GM23338 (cell line): ENCODE results near the gene GP1BB. TPM values are rescaled to one million over a fixed set of nuclear protein-coding genes. Genes with fewer than 3 reads are reported as not detected.

Experiments
- ATAC-seq: fragments of 200-7000 bp; cut with Tn5 transposase; 3 replicates; pipeline ENCODE4 v1.9.1; 2020
- DNase-seq: peaks from one replicate; pipeline ENCODE4 v3.0.0-alpha.2; 2015; ENCODE audit warnings: low spot score
- H2AFZ ChIP-seq: fragments of 200-600 bp; sonication (generic); 2 replicates; pipeline ENCODE4 v1.8.0; 2016; ENCODE audit warnings: antibody characterized with exemption, mild to moderate bottlenecking, moderate library complexity
- H3F3A ChIP-seq: fragments of 200-600 bp; sonication (generic); replicated peaks from 2 replicates; pipeline ENCODE4 v1.8.0; 2017; ENCODE audit warnings: antibody characterized with exemption, mixed run types, low read depth
- H3K27ac ChIP-seq: fragments of 200-600 bp; sonication (generic); 2 replicates; pipeline ENCODE4 v1.6.1; 2016; ENCODE audit warnings: low read depth
- H3K27me3 ChIP-seq: fragments of 200-600 bp; sonication (generic); 2 replicates; pipeline ENCODE4 v1.8.0; 2016; ENCODE audit warnings: mild to moderate bottlenecking, mixed run types, moderate library complexity; ENCODE audit not compliant: insufficient read depth
- H3K36me3 ChIP-seq: fragments of 200-600 bp; sonication (generic); 2 replicates; pipeline ENCODE4 v1.8.0; 2016; ENCODE audit warnings: mild to moderate bottlenecking; ENCODE audit not compliant: insufficient read depth
- H3K4me1 ChIP-seq: fragments of 200-600 bp; sonication (generic); 2 replicates; pipeline ENCODE4 v1.8.0; 2016; ENCODE audit warnings: mild to moderate bottlenecking, moderate library complexity; ENCODE audit not compliant: insufficient read depth
- H3K4me2 ChIP-seq: fragments of 200-600 bp; sonication (generic); 2 replicates; pipeline ENCODE4 v1.7.1; 2017; ENCODE audit warnings: mixed run types
- H3K4me3 ChIP-seq: fragments of 200-600 bp; sonication (generic); 2 replicates; pipeline ENCODE4 v1.6.1; 2016; ENCODE audit warnings: mixed run types
- H3K79me2 ChIP-seq: fragments of 200-600 bp; sonication (generic); replicated peaks from 2 replicates; pipeline ENCODE4 v1.8.0; 2017; ENCODE audit warnings: mild to moderate bottlenecking; ENCODE audit not compliant: insufficient read depth
- H3K9me2 ChIP-seq: fragments of 200-600 bp; sonication (generic); 2 replicates; pipeline ENCODE4 v1.8.0; 2017; ENCODE audit not compliant: insufficient read depth
- H4K20me1 ChIP-seq: fragments of 200-600 bp; sonication (generic); replicated peaks from 2 replicates; pipeline ENCODE4 v1.8.0; 2017; ENCODE audit warnings: mild to moderate bottlenecking; ENCODE audit not compliant: insufficient read depth
- H3K27ac Mint-ChIP-seq: 2 replicates; pipeline ENCODE4 v1.8.0; 2020; ENCODE audit warnings: inconsistent platforms, mild to moderate bottlenecking, moderate library complexity, mixed read lengths
- H3K27me3 Mint-ChIP-seq: 3 replicates; pipeline ENCODE4 v1.8.0; 2022; ENCODE audit warnings: low read depth, mild to moderate bottlenecking, moderate library complexity, mixed read lengths, inconsistent platforms; ENCODE audit not compliant: insufficient read depth, poor library complexity
- H3K36me3 Mint-ChIP-seq: 3 replicates; pipeline ENCODE4 v1.8.0; 2021; ENCODE audit warnings: low read depth, mild to moderate bottlenecking, inconsistent platforms, moderate library complexity, mixed read lengths
- H3K4me1 Mint-ChIP-seq: 3 replicates; pipeline ENCODE4 v1.8.0; 2020; ENCODE audit warnings: mild to moderate bottlenecking, inconsistent platforms, mixed read lengths
- H3K4me3 Mint-ChIP-seq: 3 replicates; pipeline ENCODE4 v1.8.0; 2021; ENCODE audit warnings: moderate library complexity, mild to moderate bottlenecking, inconsistent platforms, mixed read lengths
- H3K9me3 Mint-ChIP-seq: 3 replicates; pipeline ENCODE4 v1.8.0; 2020; ENCODE audit warnings: moderate library complexity, mild to moderate bottlenecking, inconsistent platforms, mixed read lengths
- polyA plus RNA-seq: library from polyadenylated mRNA; unstranded; fragments of >200 nt; fragmentation: Nextera tagmentation; extraction: Ambion mirVana; gene quantifications from 2 replicates; pipeline ENCODE4 v1.2.1, GENCODE V29; 2016
- total RNA-seq: library from RNA; depleted of rRNA; stranded (reverse); fragments of >200 nt; shearing (Covaris generic); gene quantifications from 2 replicates; pipeline ENCODE4 v1.2.3, GENCODE V29; 2014
- TF ChIP-seq, protein P1 (sequence below): IDR thresholded peaks from one replicate; pipeline ENCODE4 v1.6.1; 2018; ENCODE audit warnings: antibody characterized with exemption; ENCODE audit not compliant: unreplicated experiment
- TF ChIP-seq, protein P2 (sequence below), 2 experiments: fragments of 200-600 bp in 1 of 2; sonication (generic) in 1 of 2; conservative IDR thresholded peaks; 2 replicates each; pipeline versions ENCODE4 v1.5.1 to v1.6.1; 2016 to 2017; ENCODE audit warnings: antibody characterized with exemption in 2 of 2, low read depth in 2 of 2, mild to moderate bottlenecking in 2 of 2, moderate library complexity in 1 of 2
- TF ChIP-seq, protein P3 (sequence below): fragments of 250-450 bp; sonication (Bioruptor Pico); IDR thresholded peaks from 2 replicates; pipeline ENCODE4 v1.5.0; 2020; ENCODE audit warnings: mild to moderate bottlenecking, moderate library complexity

Gene GP1BB
- total and polyA plus RNA-seq, 2 experiments from 2014 or later = 0.53 to 1.3 TPM

DNA sequence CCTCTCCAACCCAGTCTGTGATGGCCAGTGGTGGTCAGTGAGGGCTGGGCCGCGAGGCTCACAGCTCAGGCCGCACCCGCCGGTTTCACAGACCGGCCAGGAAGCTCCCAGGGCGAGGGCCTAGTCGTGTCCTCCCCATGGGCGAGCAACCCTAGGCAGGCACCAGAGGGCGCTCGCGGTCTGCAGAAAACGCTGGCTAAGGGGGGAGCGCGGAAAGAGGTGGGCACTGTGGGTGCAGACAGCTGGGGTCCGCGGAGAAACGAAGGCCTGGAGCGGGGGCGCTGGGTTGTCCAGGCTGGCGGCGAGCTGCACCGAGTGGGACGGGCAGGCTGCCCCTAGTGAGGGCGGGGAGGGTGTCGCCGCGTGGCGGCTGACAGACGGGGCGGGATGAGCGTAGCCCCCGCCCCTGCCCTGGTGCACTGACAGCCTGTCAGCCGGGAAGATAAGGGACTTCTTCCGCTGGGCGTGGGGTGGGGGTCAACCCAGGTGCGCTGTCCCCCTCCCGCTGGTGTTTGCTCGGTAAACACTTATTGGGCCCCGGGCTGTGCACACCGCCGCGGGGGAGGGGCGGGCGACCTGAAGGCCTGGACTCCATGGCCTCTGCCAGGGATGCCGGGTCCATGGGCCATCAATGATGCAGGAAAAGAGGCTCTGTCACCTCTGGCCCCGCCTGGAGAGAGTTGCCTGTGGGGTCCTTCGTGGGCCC lies 7.5 kb downstream of the GP1BB start:
- Histone ChIP-seq H4K20me1 (no peaks in the 10 kb centered on the region), H3K36me3 (no peaks in the 10 kb centered on the region), H3F3A (no peaks in the 10 kb centered on the region), H3K4me1 (no peaks in the 10 kb centered on the region; the same call in 1 of the 2 replicates), H3K27ac (no peak overlapping the region), H3K9me2 (no peaks in the 10 kb centered on the region), H3K4me2 (peak overlapping the region; percentile 84), H2AFZ (peak overlapping the region; percentile 84; the same call in 1 of the 2 replicates), H3K27me3 (peaks cover 18% of the 10 kb centered on the region), H3K4me3 (peak overlapping the region; percentile 59), H3K79me2 (no peaks in the 10 kb centered on the region)
- DNase-seq (peak; percentile 87), ATAC-seq (peak; percentile 94)
- H3K4me3 Mint-ChIP-seq = peak overlapping the region; percentile 65
- H3K9me3 Mint-ChIP-seq = peaks cover 9% of the 10 kb centered on the region
- H3K27me3 Mint-ChIP-seq = peaks cover 62% of the 10 kb centered on the region
- H3K36me3 Mint-ChIP-seq = peaks cover 2% of the 10 kb centered on the region; the same call in 1 of the 3 replicates
- TF ChIP-seq, protein P1, sequence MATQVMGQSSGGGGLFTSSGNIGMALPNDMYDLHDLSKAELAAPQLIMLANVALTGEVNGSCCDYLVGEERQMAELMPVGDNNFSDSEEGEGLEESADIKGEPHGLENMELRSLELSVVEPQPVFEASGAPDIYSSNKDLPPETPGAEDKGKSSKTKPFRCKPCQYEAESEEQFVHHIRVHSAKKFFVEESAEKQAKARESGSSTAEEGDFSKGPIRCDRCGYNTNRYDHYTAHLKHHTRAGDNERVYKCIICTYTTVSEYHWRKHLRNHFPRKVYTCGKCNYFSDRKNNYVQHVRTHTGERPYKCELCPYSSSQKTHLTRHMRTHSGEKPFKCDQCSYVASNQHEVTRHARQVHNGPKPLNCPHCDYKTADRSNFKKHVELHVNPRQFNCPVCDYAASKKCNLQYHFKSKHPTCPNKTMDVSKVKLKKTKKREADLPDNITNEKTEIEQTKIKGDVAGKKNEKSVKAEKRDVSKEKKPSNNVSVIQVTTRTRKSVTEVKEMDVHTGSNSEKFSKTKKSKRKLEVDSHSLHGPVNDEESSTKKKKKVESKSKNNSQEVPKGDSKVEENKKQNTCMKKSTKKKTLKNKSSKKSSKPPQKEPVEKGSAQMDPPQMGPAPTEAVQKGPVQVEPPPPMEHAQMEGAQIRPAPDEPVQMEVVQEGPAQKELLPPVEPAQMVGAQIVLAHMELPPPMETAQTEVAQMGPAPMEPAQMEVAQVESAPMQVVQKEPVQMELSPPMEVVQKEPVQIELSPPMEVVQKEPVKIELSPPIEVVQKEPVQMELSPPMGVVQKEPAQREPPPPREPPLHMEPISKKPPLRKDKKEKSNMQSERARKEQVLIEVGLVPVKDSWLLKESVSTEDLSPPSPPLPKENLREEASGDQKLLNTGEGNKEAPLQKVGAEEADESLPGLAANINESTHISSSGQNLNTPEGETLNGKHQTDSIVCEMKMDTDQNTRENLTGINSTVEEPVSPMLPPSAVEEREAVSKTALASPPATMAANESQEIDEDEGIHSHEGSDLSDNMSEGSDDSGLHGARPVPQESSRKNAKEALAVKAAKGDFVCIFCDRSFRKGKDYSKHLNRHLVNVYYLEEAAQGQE = no peak
- TF ChIP-seq, protein P2, sequence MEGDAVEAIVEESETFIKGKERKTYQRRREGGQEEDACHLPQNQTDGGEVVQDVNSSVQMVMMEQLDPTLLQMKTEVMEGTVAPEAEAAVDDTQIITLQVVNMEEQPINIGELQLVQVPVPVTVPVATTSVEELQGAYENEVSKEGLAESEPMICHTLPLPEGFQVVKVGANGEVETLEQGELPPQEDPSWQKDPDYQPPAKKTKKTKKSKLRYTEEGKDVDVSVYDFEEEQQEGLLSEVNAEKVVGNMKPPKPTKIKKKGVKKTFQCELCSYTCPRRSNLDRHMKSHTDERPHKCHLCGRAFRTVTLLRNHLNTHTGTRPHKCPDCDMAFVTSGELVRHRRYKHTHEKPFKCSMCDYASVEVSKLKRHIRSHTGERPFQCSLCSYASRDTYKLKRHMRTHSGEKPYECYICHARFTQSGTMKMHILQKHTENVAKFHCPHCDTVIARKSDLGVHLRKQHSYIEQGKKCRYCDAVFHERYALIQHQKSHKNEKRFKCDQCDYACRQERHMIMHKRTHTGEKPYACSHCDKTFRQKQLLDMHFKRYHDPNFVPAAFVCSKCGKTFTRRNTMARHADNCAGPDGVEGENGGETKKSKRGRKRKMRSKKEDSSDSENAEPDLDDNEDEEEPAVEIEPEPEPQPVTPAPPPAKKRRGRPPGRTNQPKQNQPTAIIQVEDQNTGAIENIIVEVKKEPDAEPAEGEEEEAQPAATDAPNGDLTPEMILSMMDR (conservative IDR thresholded peaks at IDR 0.05; ENCODE audit: low read depth in 2 of 2) = peak; percentile 90 to 95
- TF ChIP-seq, protein P3, sequence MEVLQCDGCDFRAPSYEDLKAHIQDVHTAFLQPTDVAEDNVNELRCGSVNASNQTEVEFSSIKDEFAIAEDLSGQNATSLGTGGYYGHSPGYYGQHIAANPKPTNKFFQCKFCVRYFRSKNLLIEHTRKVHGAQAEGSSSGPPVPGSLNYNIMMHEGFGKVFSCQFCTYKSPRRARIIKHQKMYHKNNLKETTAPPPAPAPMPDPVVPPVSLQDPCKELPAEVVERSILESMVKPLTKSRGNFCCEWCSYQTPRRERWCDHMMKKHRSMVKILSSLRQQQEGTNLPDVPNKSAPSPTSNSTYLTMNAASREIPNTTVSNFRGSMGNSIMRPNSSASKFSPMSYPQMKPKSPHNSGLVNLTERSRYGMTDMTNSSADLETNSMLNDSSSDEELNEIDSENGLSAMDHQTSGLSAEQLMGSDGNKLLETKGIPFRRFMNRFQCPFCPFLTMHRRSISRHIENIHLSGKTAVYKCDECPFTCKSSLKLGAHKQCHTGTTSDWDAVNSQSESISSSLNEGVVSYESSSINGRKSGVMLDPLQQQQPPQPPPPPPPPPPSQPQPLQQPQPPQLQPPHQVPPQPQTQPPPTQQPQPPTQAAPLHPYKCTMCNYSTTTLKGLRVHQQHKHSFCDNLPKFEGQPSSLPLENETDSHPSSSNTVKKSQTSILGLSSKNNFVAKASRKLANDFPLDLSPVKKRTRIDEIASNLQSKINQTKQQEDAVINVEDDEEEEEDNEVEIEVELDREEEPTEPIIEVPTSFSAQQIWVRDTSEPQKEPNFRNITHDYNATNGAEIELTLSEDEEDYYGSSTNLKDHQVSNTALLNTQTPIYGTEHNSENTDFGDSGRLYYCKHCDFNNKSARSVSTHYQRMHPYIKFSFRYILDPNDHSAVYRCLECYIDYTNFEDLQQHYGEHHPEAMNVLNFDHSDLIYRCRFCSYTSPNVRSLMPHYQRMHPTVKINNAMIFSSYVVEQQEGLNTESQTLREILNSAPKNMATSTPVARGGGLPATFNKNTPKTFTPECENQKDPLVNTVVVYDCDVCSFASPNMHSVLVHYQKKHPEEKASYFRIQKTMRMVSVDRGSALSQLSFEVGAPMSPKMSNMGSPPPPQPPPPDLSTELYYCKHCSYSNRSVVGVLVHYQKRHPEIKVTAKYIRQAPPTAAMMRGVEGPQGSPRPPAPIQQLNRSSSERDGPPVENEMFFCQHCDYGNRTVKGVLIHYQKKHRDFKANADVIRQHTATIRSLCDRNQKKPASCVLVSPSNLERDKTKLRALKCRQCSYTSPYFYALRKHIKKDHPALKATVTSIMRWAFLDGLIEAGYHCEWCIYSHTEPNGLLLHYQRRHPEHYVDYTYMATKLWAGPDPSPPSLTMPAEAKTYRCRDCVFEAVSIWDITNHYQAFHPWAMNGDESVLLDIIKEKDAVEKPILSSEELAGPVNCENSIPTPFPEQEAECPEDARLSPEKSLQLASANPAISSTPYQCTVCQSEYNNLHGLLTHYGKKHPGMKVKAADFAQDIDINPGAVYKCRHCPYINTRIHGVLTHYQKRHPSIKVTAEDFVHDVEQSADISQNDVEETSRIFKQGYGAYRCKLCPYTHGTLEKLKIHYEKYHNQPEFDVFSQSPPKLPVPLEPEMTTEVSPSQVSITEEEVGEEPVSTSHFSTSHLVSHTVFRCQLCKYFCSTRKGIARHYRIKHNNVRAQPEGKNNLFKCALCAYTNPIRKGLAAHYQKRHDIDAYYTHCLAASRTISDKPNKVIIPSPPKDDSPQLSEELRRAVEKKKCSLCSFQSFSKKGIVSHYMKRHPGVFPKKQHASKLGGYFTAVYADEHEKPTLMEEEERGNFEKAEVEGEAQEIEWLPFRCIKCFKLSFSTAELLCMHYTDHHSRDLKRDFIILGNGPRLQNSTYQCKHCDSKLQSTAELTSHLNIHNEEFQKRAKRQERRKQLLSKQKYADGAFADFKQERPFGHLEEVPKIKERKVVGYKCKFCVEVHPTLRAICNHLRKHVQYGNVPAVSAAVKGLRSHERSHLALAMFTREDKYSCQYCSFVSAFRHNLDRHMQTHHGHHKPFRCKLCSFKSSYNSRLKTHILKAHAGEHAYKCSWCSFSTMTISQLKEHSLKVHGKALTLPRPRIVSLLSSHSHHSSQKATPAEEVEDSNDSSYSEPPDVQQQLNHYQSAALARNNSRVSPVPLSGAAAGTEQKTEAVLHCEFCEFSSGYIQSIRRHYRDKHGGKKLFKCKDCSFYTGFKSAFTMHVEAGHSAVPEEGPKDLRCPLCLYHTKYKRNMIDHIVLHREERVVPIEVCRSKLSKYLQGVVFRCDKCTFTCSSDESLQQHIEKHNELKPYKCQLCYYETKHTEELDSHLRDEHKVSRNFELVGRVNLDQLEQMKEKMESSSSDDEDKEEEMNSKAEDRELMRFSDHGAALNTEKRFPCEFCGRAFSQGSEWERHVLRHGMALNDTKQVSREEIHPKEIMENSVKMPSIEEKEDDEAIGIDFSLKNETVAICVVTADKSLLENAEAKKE (CRISPR knock-in tag) = no peak
- H3K4me1 Mint-ChIP-seq = peaks cover 6% of the 10 kb centered on the region; the same call in 1 of the 3 replicates
- H3K27ac Mint-ChIP-seq = no peak overlapping the region
